Thoracic aorta (tissue), 2 donors: ENCODE measurements around the gene CRY2. TPM values are rescaled to one million over a fixed set of nuclear protein-coding genes. Genes with fewer than 3 reads are reported as not detected.

Source experiments
- ATAC-seq: fragments of 150-250 bp; one replicate; pipeline ENCODE4 v1.8.0; 2017; ENCODE audit warnings: low read depth; ENCODE audit not compliant: insufficient number of reproducible peaks, low FRiP score
- DNase-seq: peaks from one replicate; pipeline ENCODE4 v3.0.0-alpha.2; 2020; ENCODE audit warnings: low spot score
- H3K27ac ChIP-seq, 2 donors: fragments of 200-600 bp; sonication (generic); 1 replicate in 1 of 2; 2 replicates in 1 of 2; pipeline ENCODE4 v1.5.1; 2016; ENCODE audit warnings: mild to moderate bottlenecking in 2 of 2, moderate library complexity in 2 of 2
- H3K27me3 ChIP-seq: fragments of 200-600 bp; sonication (generic); replicated peaks from 2 replicates; pipeline ENCODE4 v1.6.0; 2016; ENCODE audit warnings: mild to moderate bottlenecking; ENCODE audit not compliant: insufficient read depth
- H3K36me3 ChIP-seq: fragments of 200-600 bp; sonication (generic); one replicate; pipeline ENCODE4 v1.5.1; 2016
- H3K4me1 ChIP-seq, 2 donors: fragments of 200-600 bp; sonication (generic); 1 replicate in 1 of 2; 2 replicates in 1 of 2; pipeline versions ENCODE4 v1.5.1 to v1.6.0; 2016; ENCODE audit warnings: low read depth in 2 of 2, mild to moderate bottlenecking in 1 of 2; ENCODE audit not compliant: control insufficient read depth in 1 of 2
- H3K4me3 ChIP-seq: fragments of 200-600 bp; sonication (generic); 2 replicates; pipeline ENCODE4 v1.5.1; 2016; ENCODE audit warnings: mild to moderate bottlenecking
- H3K9me3 ChIP-seq: fragments of 200-600 bp; sonication (generic); 2 replicates; pipeline ENCODE4 v1.5.1; 2016
- total RNA-seq, 2 donors: library from RNA; depleted of rRNA; stranded (reverse); fragments of >200 nt; gene quantifications; one replicate each; pipeline versions ENCODE4 v1.1.0 to v1.2.3, GENCODE V29; 2016
- TF ChIP-seq, protein P1 (sequence below): fragments of 200-600 bp; sonication (generic); IDR thresholded peaks from one replicate; pipeline ENCODE4 v1.5.1; 2019; ENCODE audit warnings: antibody characterized with exemption

Gene CRY2
- total RNA-seq, 2 donors from 2014 or later = 41.2 to 54.4 TPM

DNA sequence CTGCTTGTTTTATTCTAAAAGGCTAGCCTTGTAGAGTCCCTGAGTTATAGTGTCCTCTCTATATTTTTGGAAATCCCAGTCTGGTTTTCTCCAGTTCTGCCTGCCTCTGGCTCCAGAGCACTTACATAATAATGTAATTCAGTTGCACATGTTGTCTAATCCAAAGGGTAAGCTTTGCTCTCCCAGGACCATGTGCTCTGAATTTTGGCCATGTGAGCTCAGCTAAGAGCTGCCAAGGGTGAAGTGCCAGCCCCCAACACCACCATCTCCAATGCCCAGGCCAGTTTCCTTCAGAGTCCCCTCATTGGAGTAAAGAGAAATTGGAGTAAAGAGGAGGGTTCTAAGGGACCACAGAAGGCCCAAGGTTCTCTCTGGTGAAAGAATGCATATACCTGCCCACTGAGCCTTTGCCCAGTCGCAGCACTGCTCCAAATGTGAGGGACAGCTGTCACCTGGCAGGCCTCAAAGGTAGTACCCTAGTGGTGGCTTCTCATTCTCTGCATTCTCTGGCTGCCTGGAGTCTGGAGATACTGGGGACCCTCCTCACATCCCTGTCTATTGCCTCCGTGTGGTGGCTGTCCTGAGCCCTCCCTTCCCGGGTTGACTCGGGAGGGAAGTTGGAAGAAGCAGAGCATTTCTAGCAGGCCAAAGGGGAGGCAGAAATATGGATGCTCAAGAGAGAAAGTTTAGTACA is 4.9 kb downstream of the CRY2 start:
- Histone ChIP-seq H3K27ac (peak overlapping the region; percentile 13 to 31), H3K4me3 (no peak overlapping the region), H3K36me3 (no peaks in the 10 kb centered on the region), H3K4me1 (peaks cover 51 to 89% of the 10 kb centered on the region in 2 donors), H3K27me3 (no peaks in the 10 kb centered on the region), H3K9me3 (no peaks in the 10 kb centered on the region)
- no peak for DNase-seq
- TF ChIP-seq, protein P1, sequence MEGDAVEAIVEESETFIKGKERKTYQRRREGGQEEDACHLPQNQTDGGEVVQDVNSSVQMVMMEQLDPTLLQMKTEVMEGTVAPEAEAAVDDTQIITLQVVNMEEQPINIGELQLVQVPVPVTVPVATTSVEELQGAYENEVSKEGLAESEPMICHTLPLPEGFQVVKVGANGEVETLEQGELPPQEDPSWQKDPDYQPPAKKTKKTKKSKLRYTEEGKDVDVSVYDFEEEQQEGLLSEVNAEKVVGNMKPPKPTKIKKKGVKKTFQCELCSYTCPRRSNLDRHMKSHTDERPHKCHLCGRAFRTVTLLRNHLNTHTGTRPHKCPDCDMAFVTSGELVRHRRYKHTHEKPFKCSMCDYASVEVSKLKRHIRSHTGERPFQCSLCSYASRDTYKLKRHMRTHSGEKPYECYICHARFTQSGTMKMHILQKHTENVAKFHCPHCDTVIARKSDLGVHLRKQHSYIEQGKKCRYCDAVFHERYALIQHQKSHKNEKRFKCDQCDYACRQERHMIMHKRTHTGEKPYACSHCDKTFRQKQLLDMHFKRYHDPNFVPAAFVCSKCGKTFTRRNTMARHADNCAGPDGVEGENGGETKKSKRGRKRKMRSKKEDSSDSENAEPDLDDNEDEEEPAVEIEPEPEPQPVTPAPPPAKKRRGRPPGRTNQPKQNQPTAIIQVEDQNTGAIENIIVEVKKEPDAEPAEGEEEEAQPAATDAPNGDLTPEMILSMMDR = no peak
- no peak for ATAC-seq

DNA sequence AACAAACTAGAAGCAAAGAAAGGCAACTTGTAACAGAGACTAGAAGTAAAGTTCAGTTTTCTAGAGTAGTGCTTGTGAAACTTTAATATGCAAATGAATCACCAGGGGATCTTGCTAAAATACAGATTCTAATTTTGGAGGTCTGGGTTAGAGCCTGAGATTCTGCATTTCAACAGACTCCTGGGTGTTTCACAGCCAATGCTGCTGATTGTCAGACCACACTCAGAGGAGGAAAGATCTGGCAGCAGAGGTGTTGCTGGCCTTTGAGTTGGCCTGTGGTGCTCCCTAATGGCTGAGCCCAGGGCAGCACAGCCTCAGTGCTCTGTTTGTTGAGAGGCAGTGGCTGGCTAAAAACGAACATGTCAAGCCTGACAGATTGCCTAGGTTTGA is 5.4 kb downstream of the CRY2 start:
- TF ChIP-seq, protein P1 = no peak
- H3K4me1 ChIP-seq = peaks cover 57 to 94% of the 10 kb centered on the region in 2 donors
- no peaks in the 10 kb centered on the region for H3K9me3 ChIP-seq
- no peaks in the 10 kb centered on the region for H3K36me3 ChIP-seq
- ATAC-seq = no peak
- no peak overlapping the region for H3K4me3 ChIP-seq
- DNase-seq = no peak
- H3K27ac ChIP-seq = peak overlapping the region in 1 of 2 donors; percentile 31
- H3K27me3 ChIP-seq = no peaks in the 10 kb centered on the region

DNA sequence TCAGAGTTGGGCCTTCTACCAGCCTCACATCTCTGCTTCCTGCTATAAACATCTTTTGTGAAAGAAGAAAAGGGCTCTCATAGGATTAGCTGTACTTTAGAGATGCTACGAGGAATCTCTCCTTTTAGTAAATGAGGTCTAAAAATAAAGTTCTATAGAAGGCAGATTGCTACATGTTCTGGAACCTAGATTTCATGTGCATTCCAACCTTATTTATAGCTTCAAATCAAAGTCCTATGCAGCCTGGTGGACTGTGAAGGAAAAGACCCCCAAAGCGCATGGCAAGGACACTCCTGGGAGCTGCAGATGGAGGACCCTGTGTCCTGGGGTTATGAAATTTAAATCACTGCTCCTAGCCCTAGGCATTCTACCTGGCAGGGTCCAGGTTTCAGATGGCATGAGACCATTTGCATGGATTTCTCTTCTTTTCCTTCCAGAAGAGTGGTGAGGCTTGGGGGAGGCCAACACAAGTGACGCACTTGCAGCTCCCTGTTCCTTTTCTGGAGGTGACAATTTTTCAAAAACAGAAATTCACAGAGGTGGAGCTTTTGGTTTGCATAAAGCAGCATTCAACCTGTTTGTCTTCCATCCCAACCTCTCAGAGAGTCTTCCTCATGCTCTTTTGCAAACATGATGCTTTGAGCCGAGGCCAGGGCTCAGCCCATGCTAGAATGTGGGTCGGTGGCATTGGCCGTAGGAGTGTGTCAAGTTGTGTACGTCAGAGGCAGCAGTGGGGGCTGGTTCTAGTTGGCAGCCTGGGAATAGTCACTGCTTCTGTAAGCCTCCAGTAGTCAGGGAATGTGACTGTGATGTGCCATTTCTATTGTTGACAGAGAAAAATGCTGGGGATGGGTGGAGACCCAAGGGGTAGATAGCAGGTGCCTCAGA is 6.3 kb downstream of the CRY2 start:
- Histone ChIP-seq H3K4me1 (peaks cover 60 to 99% of the 10 kb centered on the region in 2 donors), H3K9me3 (no peaks in the 10 kb centered on the region), H3K27me3 (no peaks in the 10 kb centered on the region), H3K27ac (peak overlapping the region in 1 of 2 donors; percentile 3), H3K4me3 (no peak overlapping the region), H3K36me3 (peaks cover 1% of the 10 kb centered on the region)
- DNase-seq (no peak), ATAC-seq (no peak)
- TF ChIP-seq, protein P1 = no peak

DNA sequence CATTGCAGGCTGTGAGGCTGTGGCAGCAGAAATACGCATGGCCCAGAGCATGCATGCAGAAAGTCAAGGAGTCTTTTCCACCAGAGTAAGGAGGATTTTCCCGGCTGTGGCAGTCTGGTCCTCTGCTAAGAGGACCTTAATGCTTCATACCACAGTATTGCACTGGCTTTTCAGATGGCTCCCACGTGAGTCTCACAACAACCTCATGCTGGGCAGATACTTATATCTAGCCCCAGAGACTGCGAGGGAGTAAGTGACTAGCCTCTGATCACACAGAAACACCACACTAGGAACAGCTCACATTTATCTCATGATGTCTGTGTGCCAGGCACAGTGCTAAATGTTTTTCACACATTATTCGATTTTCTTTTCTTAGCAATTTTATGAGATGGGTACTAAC is 8.0 kb downstream of the CRY2 start:
- Histone ChIP-seq H3K36me3 (peaks cover 6% of the 10 kb centered on the region), H3K4me3 (no peak overlapping the region), H3K27ac (peak overlapping the region; percentile 64 to 79), H3K4me1 (peaks cover 54 to 99% of the 10 kb centered on the region in 2 donors), H3K27me3 (no peaks in the 10 kb centered on the region), H3K9me3 (no peaks in the 10 kb centered on the region)
- DNase-seq (no peak), ATAC-seq (no peak)
- TF ChIP-seq, protein P1 = no peak

DNA sequence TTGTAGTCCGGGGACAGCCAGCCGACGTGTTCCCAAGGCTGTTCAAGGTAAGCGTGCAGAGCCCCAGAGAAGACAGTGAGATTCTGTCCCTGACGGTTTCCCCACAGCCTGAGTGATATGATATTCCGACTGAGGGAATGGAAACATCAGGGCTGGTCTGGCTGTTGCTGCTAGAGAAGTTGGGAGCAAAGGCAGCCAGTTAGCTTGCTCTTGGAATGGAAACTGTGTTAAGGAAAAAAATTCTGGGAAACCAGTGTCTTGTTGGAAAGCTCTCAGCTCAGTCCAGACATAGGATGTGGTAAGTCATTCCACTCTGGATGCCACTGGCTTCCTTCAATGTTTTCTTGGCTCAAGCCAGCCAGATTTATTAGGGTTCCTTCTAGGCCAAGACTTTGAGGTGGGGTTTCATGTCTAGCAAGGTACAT is 8.8 kb downstream of the CRY2 start:
- Histone ChIP-seq H3K36me3 (peaks cover 7% of the 10 kb centered on the region), H3K4me3 (peak overlapping the region; percentile 7), H3K4me1 (peaks cover 53 to 99% of the 10 kb centered on the region in 2 donors), H3K27ac (peak overlapping the region; percentile 64 to 79), H3K9me3 (no peaks in the 10 kb centered on the region), H3K27me3 (no peaks in the 10 kb centered on the region)
- ATAC-seq = no peak
- TF ChIP-seq, protein P1 = no peak
- DNase-seq = no peak
